Activated CD4-positive, alpha-beta memory T cell treated with anti-CD3 and anti-CD28 coated beads for 36 hours (primary cell): ENCODE measurements around the gene KLHDC3. TPM values are rescaled to one million over a fixed set of nuclear protein-coding genes. Genes with fewer than 3 reads are reported as not detected.
"Not testable (repeated sequence)": the region's sequence is repeated elsewhere in the genome, so short reads cannot be mapped to it uniquely, and the experiment has no call there.

Source experiments
- CTCF ChIA-PET: fragments of 350-600 bp; sonication (Branson Sonifier 250); formaldehyde crosslinking; loops from one replicate; lab custom pipeline; 2021; ENCODE audit warnings: antibody characterized with exemption, inconsistent platforms; lab: Charles Lee
- POLR2A ChIA-PET: fragments of 350-600 bp; sonication (Branson Sonifier 250); formaldehyde crosslinking; loops from one replicate; lab custom pipeline; 2021; ENCODE audit warnings: antibody characterized with exemption; lab: Charles Lee
- DNase-seq: peaks from one replicate; pipeline ENCODE4 v3.0.0-alpha.2; 2020
- H3K27ac Mint-ChIP-seq: one replicate; pipeline ENCODE4 v1.8.0; 2021; ENCODE audit warnings: mixed read lengths
- H3K27me3 Mint-ChIP-seq: one replicate; pipeline ENCODE4 v1.8.0; 2021; ENCODE audit warnings: mixed read lengths
- H3K36me3 Mint-ChIP-seq: one replicate; pipeline ENCODE4 v1.8.0; 2021; ENCODE audit warnings: mixed read lengths
- H3K4me1 Mint-ChIP-seq: one replicate; pipeline ENCODE4 v1.8.0; 2021; ENCODE audit warnings: low read depth, mixed read lengths
- H3K4me3 Mint-ChIP-seq: one replicate; pipeline ENCODE4 v1.8.0; 2021; ENCODE audit warnings: mild to moderate bottlenecking, mixed read lengths
- H3K9me3 Mint-ChIP-seq: one replicate; pipeline ENCODE4 v1.8.0; 2021; ENCODE audit warnings: mixed read lengths
- intact Hi-C: fragments of 100-400 bp; cut with micrococcal nuclease; formaldehyde crosslinking; loops from one replicate; pipeline ENCODE4 v1.15.1; 2023
- total RNA-seq, 2 experiments: library from RNA; stranded (reverse); gene quantifications; one replicate each; pipeline ENCODE4 v1.2.3, GENCODE V29; 2021

The KLHDC3 gene
- total RNA-seq, 2 experiments from 2014 or later: 48.1 to 52.3 TPM

DNA sequence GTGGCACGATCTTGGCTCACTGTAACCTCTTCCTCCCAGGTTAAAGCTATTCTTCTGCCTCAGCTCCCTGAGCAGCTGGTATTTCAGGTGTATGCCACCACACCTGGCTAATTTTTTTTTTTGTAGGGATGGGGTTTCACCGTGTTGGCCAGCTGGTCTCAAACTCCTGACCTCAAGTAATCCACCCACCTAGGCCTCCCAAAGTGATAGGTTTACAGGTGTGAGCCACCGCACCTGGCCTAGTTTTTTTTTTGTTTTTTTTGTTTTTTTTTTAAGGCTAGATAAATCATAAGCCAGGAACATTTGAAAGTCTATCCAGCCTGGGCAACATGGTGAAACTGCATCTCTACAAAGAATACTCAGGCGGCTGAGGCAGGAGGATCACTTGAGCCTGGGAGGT, 18.3 kb downstream of the KLHDC3 start:
- Mint-ChIP-seq H3K27me3 (no peaks in the 10 kb centered on the region), H3K4me3 (no peak overlapping the region), H3K4me1 (no peaks in the 10 kb centered on the region), H3K36me3 (peaks cover 40% of the 10 kb centered on the region), H3K9me3 (no peaks in the 10 kb centered on the region), H3K27ac (no peak overlapping the region)
- intact Hi-C loops: no loop called here
- ChIA-PET CTCF (interaction anchor here (1.0 kb wide), 1 partner anchor 21 kb away, joined by 3 read pairs; the partner anchor contains the start of gene CUL7), POLR2A (no interaction called here)
- no peak for DNase-seq

DNA sequence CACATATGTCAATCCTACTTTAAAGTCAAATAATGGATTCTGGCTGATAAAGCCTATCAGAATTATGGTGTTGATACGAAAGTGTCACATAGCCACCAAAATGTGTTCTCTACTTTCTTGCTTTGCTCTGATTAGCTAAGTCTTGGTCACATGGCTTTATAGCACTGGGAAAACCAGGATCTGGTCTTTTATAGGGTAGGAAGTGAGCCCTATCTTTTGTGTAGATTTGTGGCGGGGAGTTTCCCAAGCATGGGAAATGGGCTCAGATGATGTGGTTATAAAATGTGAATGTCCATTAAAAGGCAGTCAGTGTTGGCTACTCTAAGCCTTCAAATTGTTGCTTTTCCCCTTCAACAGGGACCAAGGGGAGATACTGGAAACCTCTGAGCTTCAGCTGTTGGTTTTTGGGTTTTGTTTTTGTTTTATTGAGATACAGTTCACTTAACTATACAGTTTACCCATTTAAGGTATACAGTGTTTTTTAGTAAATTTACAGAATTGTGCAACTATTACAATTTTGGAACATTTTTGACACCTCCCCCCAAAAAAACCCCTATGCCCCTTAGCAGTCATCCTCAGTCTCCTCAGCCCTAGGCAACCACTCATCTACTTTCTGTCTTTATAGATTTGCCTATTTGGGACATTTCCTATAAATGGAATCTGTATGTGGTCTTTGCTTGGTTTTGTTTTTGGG, 19.6 kb downstream of the KLHDC3 start:
- no peaks in the 10 kb centered on the region for H3K27me3 Mint-ChIP-seq
- ChIA-PET POLR2A (no interaction called here), CTCF (interaction anchor here (1.0 kb wide), 1 partner anchor 133 kb away, joined by 3 read pairs; no protein-coding TSS in a partner anchor)
- no peak for DNase-seq
- H3K4me3 Mint-ChIP-seq: no peak overlapping the region
- no peaks in the 10 kb centered on the region for H3K4me1 Mint-ChIP-seq
- H3K36me3 Mint-ChIP-seq: peaks cover 39% of the 10 kb centered on the region
- intact Hi-C loops: no loop called here
- H3K9me3 Mint-ChIP-seq: no peaks in the 10 kb centered on the region
- peak overlapping the region; percentile 55 for H3K27ac Mint-ChIP-seq

GRCh38 chr6:43034190-43034525, 20.1 kb downstream of the KLHDC3 start:
- Mint-ChIP-seq H3K27me3 (no peaks in the 10 kb centered on the region), H3K27ac (peak overlapping the region; percentile 33), H3K4me1 (no peaks in the 10 kb centered on the region), H3K4me3 (no peak overlapping the region), H3K36me3 (peaks cover 39% of the 10 kb centered on the region), H3K9me3 (no peaks in the 10 kb centered on the region)
- no peak for DNase-seq
- ChIA-PET CTCF (no interaction called here), POLR2A (no interaction called here)
- intact Hi-C loops: no loop called here

DNA sequence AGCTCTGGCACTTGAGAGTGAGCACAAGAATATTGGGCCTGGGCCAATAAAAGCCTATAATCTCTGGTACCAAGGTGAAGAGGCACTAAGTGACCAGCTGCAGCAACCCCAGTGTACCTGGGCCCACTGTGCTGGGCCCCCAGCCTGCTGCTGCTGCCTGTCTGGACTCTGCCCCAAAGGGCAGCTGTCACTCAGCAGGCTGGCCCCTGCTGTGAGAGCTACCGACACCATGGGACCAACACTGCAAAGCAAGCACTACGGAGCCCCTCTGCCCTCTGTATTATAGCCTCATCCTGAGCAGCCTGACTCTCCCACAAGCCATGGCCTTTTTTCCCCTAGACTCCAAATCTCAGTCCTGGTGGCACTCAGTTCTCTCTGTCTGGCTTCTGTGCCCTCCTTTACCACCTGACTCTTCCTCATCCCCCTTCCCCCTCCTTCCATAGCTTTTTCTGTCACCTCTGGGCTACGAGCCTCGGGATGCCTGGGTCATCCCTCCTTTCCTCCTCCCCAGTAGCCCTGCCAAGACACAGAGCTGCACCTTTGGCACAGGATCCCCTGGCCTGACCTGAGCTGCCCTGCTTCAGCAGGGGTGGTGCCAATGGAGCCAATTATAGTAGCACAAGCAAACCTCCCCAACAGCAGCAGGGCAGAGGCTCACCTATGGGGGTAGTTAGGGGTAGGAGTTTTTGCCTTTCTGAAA, 21.6 kb downstream of the KLHDC3 start:
- Mint-ChIP-seq H3K4me3 (no peak overlapping the region), H3K27me3 (no peaks in the 10 kb centered on the region), H3K9me3 (no peaks in the 10 kb centered on the region), H3K27ac (no peak overlapping the region), H3K36me3 (peaks cover 31% of the 10 kb centered on the region), H3K4me1 (no peaks in the 10 kb centered on the region)
- no peak for DNase-seq
- ChIA-PET POLR2A (interaction anchor here (0.6 to 1.4 kb wide), 3 partner anchors 11 to 106 kb away, joined by 3 read pairs; partner anchors contain the start of genes CNPY3 and CUL7), CTCF (no interaction called here)
- intact Hi-C loops: no loop called here

GRCh38 chr6:43036712-43037111, 22.7 kb downstream of the KLHDC3 start:
- no peak for DNase-seq
- H3K4me3 Mint-ChIP-seq: no peak overlapping the region
- no peaks in the 10 kb centered on the region for H3K4me1 Mint-ChIP-seq
- intact Hi-C loops: no loop called here
- H3K27me3 Mint-ChIP-seq: no peaks in the 10 kb centered on the region
- H3K27ac Mint-ChIP-seq: no peak overlapping the region
- ChIA-PET POLR2A (interaction anchor here (0.5 kb wide), 1 partner anchor 13 kb away, joined by 3 read pairs; no protein-coding TSS in a partner anchor), CTCF (no interaction called here)
- peaks cover 34% of the 10 kb centered on the region for H3K36me3 Mint-ChIP-seq
- H3K9me3 Mint-ChIP-seq: no peaks in the 10 kb centered on the region

DNA sequence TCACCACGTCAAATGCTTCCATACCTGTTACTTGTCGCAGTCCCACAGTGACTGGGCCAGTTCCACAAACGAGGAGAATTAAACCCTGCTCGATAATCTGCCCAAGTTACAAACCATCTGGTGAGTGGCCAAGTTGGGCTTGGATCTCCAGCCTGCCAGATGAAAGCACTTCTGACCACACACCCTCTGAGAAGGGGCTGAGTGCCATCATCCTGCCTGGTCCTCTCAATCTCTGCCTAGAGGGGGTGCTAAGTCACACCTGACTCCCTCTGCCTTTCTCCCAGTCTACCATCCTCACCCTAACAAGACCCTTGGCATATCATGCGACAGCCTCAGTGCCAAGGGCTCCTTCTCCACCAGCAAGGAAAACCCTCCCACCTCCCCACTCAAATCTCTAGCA, 23.1 kb downstream of the KLHDC3 start:
- Mint-ChIP-seq H3K4me1 (no peaks in the 10 kb centered on the region), H3K27ac (no peak overlapping the region), H3K4me3 (no peak overlapping the region), H3K9me3 (no peaks in the 10 kb centered on the region), H3K36me3 (peaks cover 32% of the 10 kb centered on the region), H3K27me3 (no peaks in the 10 kb centered on the region)
- intact Hi-C loops: no loop called here
- POLR2A ChIA-PET: interaction anchor here (0.5 kb wide), 1 partner anchor 14 kb away, joined by 3 read pairs; no protein-coding TSS in a partner anchor
- no peak for DNase-seq
- CTCF ChIA-PET: no interaction called here

GRCh38 chr6:43037706-43038105, 23.7 kb downstream of the KLHDC3 start:
- Mint-ChIP-seq H3K27me3 (no peaks in the 10 kb centered on the region), H3K4me3 (no peak overlapping the region), H3K27ac (no peak overlapping the region), H3K9me3 (no peaks in the 10 kb centered on the region), H3K4me1 (no peaks in the 10 kb centered on the region), H3K36me3 (peaks cover 35% of the 10 kb centered on the region)
- intact Hi-C loops: no loop called here
- ChIA-PET POLR2A (no interaction called here), CTCF (interaction anchor here (0.8 kb wide), 1 partner anchor 92 kb away, joined by 3 read pairs; no protein-coding TSS in a partner anchor)
- no peak for DNase-seq

GRCh38 chr6:43038727-43039126, 24.7 kb downstream of the KLHDC3 start:
- Mint-ChIP-seq H3K27me3 (no peaks in the 10 kb centered on the region), H3K9me3 (no peaks in the 10 kb centered on the region), H3K36me3 (peaks cover 35% of the 10 kb centered on the region), H3K4me1 (no peaks in the 10 kb centered on the region), H3K27ac (no peak overlapping the region), H3K4me3 (no peak overlapping the region)
- intact Hi-C loops: no loop called here
- no peak for DNase-seq
- POLR2A ChIA-PET: no interaction called here
- CTCF ChIA-PET: interaction anchor here (0.8 kb wide), 1 partner anchor 91 kb away, joined by 3 read pairs; no protein-coding TSS in a partner anchor

DNA sequence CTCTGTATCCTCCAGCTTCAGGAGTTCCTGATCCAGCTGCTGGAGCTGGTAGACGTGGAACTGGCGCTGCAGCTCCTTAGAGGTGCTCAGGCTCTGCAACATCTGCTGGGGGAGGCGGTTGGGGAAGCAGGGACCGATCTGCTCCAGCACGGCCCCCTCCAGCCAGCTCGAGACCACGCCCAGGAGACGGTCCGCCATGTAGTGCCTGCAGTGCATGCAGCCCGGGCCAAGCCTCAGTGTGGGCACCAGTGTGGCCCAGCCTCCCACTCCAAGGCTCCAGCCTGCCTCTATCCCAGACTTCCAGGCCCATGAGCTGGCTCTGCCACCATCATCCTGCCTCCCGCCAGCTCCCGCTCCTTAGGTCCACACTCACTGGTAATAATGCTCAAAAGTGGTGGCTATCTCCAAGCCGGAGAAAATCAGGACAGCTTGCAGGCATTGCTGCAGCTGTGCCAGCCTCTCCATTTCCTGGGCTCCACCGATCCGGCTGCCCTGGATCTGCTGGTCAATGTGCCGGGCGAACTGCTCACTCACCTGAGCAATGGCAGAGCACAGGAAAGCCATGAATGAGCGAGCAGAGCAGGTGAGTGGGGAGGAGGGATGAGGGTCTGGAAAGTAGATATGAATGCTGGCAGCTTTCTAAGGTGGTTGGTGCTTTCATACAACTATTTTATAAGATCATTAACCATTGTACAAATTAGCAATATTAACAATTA, 26.7 kb downstream of the KLHDC3 start:
- Mint-ChIP-seq H3K27me3 (no peaks in the 10 kb centered on the region), H3K27ac (no peak overlapping the region), H3K36me3 (peaks cover 37% of the 10 kb centered on the region), H3K4me1 (no peaks in the 10 kb centered on the region), H3K9me3 (no peaks in the 10 kb centered on the region), H3K4me3 (no peak overlapping the region)
- no peak for DNase-seq
- POLR2A ChIA-PET: no interaction called here
- intact Hi-C loops: no loop called here
- CTCF ChIA-PET: no interaction called here

GRCh38 chr6:43041475-43041874, 27.4 kb downstream of the KLHDC3 start:
- H3K4me1 Mint-ChIP-seq, CTCF ChIA-PET, intact Hi-C loops, H3K27ac Mint-ChIP-seq, H3K27me3 Mint-ChIP-seq, H3K4me3 Mint-ChIP-seq, DNase-seq, H3K9me3 Mint-ChIP-seq, POLR2A ChIA-PET: not testable (repeated sequence)
- peaks cover 40% of the 10 kb centered on the region for H3K36me3 Mint-ChIP-seq

DNA sequence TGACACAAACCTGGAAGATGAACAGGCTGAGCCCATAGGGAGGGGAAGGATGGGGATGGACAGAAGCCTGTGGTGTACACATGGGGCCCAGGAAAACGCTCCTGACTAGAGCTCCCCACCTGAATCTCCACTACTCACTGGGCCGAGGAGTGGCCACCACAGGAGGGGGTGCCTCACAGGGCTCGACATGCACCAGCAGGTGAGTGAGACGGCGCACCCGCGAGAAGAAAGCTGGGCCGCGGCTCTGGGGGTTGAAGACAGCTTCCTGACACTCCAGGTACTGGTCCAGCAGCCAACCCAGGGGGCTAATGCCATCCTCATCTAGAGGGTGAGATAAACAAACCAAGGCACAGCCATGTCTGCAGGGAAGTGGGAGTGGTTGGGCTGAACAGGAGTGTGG, 29.3 kb downstream of the KLHDC3 start:
- Mint-ChIP-seq H3K27me3 (no peaks in the 10 kb centered on the region), H3K36me3 (peaks cover 41% of the 10 kb centered on the region), H3K9me3 (no peaks in the 10 kb centered on the region), H3K4me3 (no peak overlapping the region), H3K4me1 (no peaks in the 10 kb centered on the region), H3K27ac (no peak overlapping the region)
- CTCF ChIA-PET: no interaction called here
- no peak for DNase-seq
- POLR2A ChIA-PET: interaction anchor here (0.8 kb wide), 1 partner anchor 13 kb away, joined by 3 read pairs; no protein-coding TSS in a partner anchor
- intact Hi-C loops: no loop called here

DNA sequence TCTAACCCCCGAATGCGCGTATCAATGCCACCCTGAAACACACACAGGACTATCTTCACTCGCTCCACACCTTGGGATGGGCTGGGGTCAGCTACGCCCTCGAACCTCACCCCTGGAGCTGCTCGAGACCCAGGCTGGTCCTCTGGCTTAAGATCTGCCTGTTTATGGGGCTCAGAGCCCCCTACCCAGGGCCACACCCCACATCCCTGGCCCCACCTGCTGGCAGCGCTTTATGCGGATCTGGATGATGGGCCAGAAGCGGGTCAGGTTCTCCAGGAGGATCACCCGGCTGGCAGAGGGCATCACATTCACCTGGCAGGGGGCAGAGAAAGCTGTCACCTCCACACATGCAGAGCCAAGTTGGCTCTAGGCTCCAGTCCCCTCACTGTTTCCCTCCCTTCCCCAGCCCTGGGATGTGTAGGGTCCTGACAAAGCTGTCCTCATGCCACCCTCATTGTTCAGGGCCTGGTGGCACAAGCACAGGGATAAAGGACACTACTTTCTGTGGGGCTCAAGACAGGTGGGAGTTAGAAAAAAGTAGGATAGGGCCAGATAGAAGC, 31.4 kb downstream of the KLHDC3 start:
- CTCF ChIA-PET: interaction anchor here (0.6 to 1.0 kb wide), 3 partner anchors 19 to 98 kb away, joined by 3 to 4 read pairs (median 3); partner anchors contain the start of gene RRP36
- POLR2A ChIA-PET: no interaction called here
- intact Hi-C loops: no loop called here
- no peak for DNase-seq
- Mint-ChIP-seq H3K36me3 (peaks cover 44% of the 10 kb centered on the region), H3K4me3 (no peak overlapping the region), H3K4me1 (peaks cover under 1% of the 10 kb centered on the region), H3K27me3 (no peaks in the 10 kb centered on the region), H3K9me3 (no peaks in the 10 kb centered on the region), H3K27ac (no peak overlapping the region)
